ENCODE results near the gene VIT.
"Not testable (repeated sequence)": the region's sequence is repeated elsewhere in the genome, so short reads cannot be mapped to it uniquely, and the experiment has no call there.

The VIT gene

DNA sequence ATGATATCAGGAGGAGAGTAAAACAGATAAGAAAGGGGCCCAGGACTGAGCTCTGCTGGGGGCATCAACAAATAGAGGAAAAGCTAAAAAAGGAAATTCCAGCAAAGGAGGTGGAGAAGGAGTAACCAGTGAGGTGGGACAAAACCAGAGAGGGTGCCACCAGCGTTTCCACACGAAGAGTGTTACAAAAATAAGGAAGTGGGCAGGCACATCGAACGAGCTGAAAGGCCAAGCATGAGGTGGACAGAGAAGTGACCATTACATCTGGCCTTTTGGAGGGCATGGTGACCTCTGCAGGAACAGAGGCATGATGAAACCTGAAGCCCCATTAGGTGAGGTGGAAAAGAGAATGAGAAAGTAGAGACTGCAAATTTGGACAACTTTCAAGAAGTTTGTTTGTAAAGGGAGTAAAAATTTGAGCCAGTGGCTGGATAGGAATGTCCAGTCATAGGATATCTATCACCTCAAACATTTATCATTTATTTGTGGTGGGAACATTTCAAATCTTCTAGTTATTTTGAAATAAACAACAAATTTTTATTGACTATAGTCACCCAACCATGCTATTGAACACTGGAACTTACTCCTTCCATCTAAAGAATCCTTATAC is 18.4 kb upstream of the VIT start:
- DNase-seq (ENCODE audit: low spot score) = no peak

DNA sequence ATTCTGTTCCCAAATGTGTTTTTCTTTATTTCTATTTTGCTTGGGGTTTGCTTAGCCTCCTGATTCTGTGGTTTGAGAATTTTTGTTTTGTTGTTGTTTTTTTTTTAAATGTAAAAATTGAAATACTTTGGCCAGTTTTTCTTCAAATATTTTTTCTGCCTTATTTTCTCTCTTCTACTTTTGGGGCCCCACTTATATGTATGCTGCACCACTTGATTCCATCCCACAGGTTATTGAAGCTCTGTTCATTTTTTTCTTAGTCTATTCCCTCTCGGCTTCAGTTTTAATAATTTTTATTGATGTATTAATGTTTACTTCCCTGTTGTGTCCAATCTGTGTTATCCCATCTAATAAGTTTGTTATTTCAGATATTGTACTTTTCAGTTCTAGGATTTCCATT is 17.7 kb upstream of the VIT start:
- DNase-seq (ENCODE audit: low spot score) = no peak

GRCh38 chr2:36680012-36680411 is 16.5 kb upstream of the VIT start:
- DNase-seq (ENCODE audit: low spot score) = no peak

DNA sequence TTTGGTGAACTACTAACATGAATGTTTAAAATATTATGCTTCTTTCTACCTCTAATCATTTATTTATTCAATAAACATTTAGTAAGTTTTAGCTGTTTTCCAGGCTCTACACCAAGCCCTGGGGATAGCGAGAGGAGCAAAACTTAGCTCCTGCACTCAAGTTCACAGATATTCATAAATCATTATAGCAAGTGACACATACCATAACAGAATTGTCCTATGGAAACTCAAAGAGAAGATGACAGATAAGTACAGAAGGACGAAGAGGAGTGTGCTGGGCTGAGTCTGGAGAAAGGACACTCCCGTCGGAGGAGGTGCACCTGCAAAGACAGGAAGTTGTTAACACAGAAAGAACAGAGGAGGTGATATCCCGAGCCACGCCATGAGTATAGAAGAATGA is 13.9 kb upstream of the VIT start:
- DNase-seq (ENCODE audit: low spot score) = no peak

DNA sequence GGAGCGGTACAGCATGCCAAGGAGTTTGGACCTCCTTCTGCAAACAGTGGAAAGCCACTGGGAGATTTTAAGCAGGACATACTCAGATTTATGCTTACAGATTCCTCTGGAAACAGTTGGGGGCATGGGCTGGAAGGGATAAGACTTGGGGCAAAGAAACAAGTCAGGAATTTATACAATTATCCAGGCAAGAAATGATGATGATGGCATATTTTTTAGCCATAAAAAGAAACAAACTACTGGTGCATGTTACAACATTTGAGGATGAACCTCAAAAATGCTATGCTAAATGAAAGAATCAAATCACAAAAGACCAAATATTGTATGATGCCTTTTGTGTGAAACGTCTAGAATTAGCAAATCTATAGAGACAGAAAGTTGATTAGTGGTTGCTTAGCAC is 13.5 kb upstream of the VIT start:
- no peak for DNase-seq (ENCODE audit: low spot score)

DNA sequence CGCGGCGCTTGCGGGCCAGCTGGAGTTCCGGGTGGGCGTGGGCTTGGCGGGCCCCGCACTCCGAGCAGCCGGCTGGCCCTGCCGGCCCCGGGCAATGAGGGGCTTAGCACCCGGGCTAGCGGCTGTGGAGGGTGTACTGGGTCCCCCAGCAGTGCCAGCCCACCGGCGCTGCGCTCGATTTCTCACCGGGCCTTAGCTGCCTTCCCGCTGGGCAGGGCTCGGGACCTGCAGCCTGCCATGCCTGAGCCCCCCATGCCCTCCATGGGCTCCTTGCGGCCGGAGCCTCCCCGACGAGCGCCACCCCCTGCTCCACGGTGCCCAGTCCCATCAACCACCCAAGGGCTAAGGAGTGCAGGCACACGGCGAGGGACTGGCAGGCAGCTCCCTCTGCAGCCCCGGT is 8.2 kb upstream of the VIT start:
- not testable (repeated sequence) for DNase-seq (ENCODE audit: low spot score)

- not testable (repeated sequence) for DNase-seq (ENCODE audit: low spot score)
Observed at GRCh38 chr2:36689013-36689412, 7.5 kb upstream of the VIT start.

DNA sequence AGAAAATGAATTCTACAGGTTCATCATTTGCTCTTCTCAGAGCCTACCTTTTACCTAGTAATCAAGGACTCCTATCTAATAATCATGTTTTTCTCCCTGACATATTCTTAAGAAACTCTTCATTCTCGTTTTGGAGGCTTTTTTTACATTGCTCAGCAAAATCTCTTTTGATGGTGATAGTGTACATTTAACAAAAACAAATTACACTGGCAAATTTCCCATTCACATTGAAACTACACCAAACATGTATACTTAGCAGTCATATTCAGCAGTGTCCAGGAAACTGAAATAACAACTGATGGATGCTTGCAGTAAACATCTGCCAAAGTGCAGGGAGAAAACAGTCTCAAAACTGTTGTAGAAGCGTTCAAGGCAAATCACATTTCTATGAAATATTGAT is 4.4 kb upstream of the VIT start:
- DNase-seq (ENCODE audit: low spot score) = no peak

GRCh38 chr2:36693825-36694224 is 2.7 kb upstream of the VIT start:
- no peak for DNase-seq (ENCODE audit: low spot score)

- no peak for DNase-seq (ENCODE audit: low spot score)
Observed at GRCh38 chr2:36695746-36696415, 626 bp upstream of the VIT start.

DNA sequence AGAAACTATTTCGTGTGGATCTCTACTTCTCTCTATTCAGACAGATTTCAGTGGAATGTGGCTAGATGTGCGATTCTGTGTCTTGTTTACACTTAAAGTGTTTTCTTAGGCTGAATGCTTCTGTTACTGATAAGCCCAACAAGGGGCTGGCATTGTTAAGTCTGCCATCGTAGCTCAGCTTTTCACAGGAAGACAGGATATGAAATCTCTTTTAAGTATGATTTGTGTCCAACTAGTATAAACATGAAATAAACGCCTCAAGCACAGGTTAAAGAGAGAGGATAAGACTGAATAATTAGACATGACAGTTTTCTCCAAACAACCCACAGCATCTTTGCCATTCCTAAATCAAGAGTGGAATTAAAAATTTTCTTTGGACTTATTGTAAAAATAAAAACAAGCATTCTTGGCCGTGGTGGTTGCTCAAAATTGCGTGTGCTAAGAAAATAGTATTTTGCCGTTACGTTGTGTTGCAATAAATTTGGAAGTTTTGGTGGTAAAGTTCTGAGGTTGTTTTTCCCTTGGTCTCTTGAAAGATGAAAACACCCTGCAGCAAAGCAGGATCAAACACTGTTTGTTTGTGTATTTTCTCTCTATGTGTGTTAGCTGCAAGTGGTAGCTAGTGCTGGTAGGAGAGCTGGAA is 1.0 kb downstream of the VIT start:
- DNase-seq (ENCODE audit: low spot score) = no peak

DNA sequence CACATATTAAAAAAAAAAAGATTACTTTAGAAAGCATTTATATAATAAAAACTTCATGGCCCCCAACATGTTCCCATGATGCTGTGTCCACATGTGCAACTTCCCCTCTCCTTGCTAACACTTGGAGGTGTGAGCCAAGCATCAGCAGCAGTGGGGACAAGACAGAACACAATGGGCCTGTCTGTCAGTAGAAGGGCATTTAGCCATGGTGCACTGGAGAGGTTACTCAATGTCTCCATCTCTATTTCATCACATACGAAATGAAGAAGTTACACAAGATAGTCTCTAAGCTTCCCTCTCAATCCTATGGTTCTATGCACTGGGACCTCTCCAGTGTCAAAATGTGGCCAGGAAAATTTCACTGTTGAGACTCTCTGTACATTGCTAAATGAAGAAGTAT is 2.5 kb downstream of the VIT start:
- DNase-seq (ENCODE audit: low spot score) = no peak

DNA sequence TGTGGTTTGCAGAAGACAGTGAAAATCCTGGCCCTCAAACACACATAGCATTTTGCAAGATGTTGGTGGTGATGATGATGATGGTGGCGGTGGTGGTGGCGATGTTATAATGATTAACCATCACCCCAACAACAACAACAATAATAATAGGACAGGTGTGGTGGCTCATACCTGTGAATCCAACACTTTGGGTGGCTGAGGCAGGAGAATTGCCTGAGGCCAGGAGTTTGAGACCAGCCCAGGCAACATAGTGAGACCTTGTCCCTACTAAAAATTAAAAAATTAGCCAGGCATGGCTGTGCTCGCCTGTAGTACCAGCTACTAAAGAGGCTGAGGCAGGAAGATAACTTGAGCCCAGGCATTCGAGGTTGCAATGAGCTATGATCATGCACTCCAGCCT is 3.8 kb downstream of the VIT start:
- DNase-seq (ENCODE audit: low spot score) = no peak

DNA sequence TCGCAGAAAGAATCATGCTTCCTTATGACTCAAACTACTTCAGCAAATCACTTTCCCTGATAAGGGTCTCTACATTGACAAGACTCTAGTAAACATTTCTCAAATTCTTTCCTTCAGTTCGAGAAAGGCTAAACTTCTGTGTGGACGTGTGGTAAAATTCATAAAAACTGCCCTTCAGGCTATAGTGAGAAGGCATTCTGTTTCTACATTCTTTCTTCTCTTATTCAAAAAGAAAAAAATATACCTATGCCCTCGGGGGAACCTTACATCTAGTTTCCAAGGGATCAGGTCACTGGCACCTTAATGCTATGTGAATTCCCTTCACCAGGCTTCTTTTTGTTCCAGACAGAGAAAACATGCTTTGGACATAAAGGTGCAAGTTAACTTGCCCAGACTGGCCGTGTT is 4.9 kb downstream of the VIT start:
- no peak for DNase-seq (ENCODE audit: low spot score)

DNA sequence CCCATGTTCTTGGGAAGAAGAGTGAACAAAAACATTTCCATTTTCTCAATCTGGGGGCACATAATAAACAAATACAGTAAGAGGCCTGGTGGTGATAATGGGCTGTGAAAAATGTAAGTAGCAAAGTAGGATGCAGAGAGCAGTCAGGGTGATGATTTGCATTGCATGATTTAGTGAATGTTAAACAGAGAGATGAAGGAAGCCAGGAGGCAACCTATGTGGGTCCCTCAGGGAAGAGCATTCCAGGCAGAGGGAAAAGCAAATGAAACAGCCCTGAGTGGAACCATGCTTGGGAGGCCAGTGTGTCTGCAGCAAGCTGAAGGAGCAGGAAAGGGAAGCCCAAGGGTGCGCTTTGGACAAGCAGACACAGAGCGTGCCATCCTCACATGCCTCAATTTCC is 5.4 kb downstream of the VIT start:
- DNase-seq (ENCODE audit: low spot score) = no peak

DNA sequence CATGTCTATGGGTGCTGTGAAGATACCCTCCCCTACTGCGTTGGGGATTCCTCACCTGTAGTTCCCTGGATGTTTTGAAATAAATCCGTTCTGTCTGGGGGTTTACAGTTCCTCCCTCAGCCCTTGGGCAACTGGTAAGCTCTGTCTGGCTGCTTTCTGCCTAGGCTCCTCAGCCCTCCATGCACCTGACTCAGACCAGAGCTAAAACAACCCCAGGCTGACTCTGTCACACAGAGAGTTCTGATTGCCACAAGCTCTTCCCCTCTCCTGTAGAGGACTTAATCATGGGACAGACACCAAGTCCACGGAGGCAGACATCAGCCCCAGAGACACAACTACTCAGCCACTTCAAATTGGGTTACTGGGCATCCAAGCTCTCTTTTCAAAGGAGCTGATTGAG is 6.3 kb downstream of the VIT start:
- DNase-seq (ENCODE audit: low spot score) = no peak

- DNase-seq (ENCODE audit: low spot score) = no peak
Observed at GRCh38 chr2:36704475-36705150, 8.1 kb downstream of the VIT start.

DNA sequence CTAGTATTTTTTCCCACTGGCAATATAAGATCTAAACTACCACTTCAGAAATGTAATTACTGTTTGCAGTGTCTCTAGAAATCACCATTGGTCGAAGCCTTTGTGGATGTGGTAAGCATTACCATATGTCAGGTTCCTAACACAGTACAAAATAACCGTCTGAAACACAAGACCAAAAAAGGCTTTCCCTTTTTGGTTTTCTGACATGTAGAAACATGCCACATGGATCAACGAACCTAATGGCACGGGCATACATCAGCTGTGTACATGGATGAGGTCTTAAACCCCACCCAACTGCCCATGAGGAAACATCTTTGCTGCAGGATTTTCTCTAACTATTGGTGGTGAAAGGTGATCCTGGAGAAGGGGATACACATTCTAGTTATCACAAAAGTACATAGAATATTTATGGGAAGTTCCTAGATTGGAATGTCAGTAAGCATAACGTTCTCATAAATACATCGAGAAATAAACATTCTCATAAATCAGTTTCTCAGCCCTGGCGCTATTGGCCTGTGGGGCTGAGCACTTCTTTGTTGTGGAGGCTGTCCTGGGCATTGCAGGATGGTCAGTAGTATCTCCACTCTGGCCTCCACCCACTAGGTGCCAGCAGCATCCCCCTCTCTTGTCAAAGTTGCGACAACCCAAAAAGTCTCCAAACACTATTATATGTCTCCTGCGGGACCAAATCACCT is 9.0 kb downstream of the VIT start:
- DNase-seq (ENCODE audit: low spot score) = no peak

DNA sequence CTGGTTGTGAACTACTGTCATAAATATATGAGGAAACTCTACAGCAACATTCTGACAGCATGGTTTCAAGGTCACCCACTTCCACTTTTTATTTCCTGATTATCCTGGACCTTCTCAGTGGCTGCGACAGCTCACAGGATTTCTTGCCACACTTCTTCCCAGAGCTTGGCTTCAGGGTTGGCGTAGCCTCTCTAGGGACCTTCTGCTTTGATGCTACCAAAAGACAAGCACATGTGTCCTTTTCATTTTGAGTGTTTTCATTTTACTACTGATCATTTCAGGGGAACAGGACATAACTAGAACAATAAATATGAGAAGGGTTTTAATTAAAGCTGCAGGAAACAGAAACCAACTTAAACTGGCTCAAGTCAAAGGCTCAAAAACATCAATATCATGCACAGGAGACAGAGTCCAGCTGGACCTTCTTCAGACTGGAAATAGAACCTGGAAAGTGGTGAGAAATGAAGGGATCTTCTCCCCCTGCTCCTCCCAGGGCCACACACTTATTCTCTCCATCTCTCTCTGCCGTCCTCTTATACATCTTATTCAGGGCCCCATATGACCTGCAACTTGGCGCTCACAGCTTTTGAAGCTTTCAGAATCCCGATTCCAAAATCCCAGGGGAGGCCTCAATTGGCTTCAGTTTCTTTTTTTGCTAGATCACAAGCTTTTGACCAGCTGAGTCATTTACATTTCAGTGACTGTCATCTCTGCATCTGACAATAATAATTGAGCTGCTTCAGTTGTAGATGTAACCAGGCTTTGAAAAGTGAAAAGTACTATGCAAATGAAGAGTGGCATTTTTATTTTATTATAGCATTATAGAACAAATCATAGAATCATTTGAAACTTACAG is 9.7 kb downstream of the VIT start:
- no peak for DNase-seq (ENCODE audit: low spot score)

GRCh38 chr2:36707050-36707449 is 10.5 kb downstream of the VIT start:
- no peak for DNase-seq (ENCODE audit: low spot score)

DNA sequence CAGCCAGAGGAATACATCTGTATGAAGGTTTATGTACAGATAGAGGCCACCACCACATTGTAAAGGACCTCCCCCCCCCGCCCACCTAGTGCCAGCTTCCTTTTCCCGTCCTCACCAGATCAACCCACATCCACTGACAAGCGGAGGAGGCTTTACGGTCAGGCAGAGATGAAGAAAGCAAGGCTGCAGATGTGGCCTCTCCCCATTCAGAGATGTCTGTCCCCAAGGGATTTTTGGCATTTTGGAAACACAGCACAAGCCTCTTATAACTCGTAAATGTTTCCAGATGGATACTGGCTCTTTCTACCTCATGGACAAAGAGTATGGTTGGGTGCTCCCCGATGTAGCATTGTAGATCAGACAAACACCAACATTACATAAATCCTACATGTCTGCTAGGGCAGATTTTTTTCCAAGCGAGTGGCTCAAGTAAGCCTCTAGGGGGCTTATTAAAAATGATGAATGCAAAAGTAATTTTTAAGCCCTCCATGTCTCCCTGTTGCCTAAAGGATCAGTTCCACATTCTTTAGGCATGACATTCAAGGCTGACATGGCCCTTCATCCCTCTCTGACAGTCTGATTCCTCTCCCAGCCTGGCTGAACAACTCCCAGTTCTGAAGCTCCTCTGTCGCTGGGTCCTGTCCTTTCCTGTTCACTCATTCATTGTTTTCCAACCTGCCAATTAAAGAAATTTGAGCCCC is 11.7 kb downstream of the VIT start:
- DNase-seq (ENCODE audit: low spot score) = no peak
